Mucosa of rectum (tissue), 2 donors: ENCODE data around the gene TMEM108.

ENCODE experiments used
- H3K27ac ChIP-seq, 2 donors: one replicate each; pipeline ENCODE4 v1.7.0; 2013; ENCODE audit warnings: inconsistent platforms in 2 of 2, low read depth in 2 of 2, low read length in 2 of 2
- H3K27me3 ChIP-seq, 2 donors: one replicate each; pipeline ENCODE4 v1.7.0; 2013; ENCODE audit warnings: low read length in 2 of 2; ENCODE audit not compliant: control insufficient read depth in 2 of 2, insufficient read depth in 2 of 2
- H3K36me3 ChIP-seq, 2 donors: one replicate each; pipeline ENCODE4 v1.7.0; 2013; ENCODE audit warnings: low read length in 2 of 2; ENCODE audit not compliant: control insufficient read depth in 2 of 2, insufficient read depth in 2 of 2
- H3K4me1 ChIP-seq, 2 donors: one replicate each; pipeline ENCODE4 v1.7.0; 2013; ENCODE audit warnings: low read length in 2 of 2, mild to moderate bottlenecking in 1 of 2; ENCODE audit not compliant: control insufficient read depth in 2 of 2, insufficient read depth in 2 of 2
- H3K4me3 ChIP-seq, 2 donors: one replicate each; pipeline ENCODE4 v1.7.0; 2013; ENCODE audit warnings: low read length in 2 of 2
- H3K9ac ChIP-seq, 2 donors: one replicate each; pipeline ENCODE4 v1.7.0; 2013; ENCODE audit warnings: low read length in 2 of 2, low read depth in 1 of 2, mild to moderate bottlenecking in 1 of 2
- H3K9me3 ChIP-seq, 2 donors: one replicate each; pipeline ENCODE4 v1.7.0; 2013; ENCODE audit warnings: low read length in 2 of 2; ENCODE audit not compliant: control insufficient read depth in 2 of 2
- donor health status: healthy.
- donor health status: Normal muscosa, but diverticular disease.

Gene TMEM108

GRCh38 chr3:133181392-133182150, 143.4 kb downstream of the TMEM108 start:
- Histone ChIP-seq H3K9me3 (no peaks in the 10 kb centered on the region), H3K9ac (no peak overlapping the region), H3K27me3 (no peaks in the 10 kb centered on the region), H3K36me3 (no peaks in the 10 kb centered on the region), H3K4me1 (no peaks in the 10 kb centered on the region), H3K4me3 (no peak overlapping the region), H3K27ac (no peak overlapping the region)

GRCh38 chr3:133187870-133188379, 149.7 kb downstream of the TMEM108 start:
- Histone ChIP-seq H3K4me3 (no peak overlapping the region), H3K9me3 (no peaks in the 10 kb centered on the region), H3K27me3 (no peaks in the 10 kb centered on the region), H3K4me1 (no peaks in the 10 kb centered on the region), H3K9ac (no peak overlapping the region), H3K27ac (no peak overlapping the region), H3K36me3 (no peaks in the 10 kb centered on the region)

- H3K36me3 ChIP-seq = no peaks in the 10 kb centered on the region
- no peaks in the 10 kb centered on the region for H3K4me1 ChIP-seq
- H3K27ac ChIP-seq = no peak overlapping the region
- no peak overlapping the region for H3K9ac ChIP-seq
- H3K4me3 ChIP-seq = no peak overlapping the region
- no peaks in the 10 kb centered on the region for H3K27me3 ChIP-seq
- H3K9me3 ChIP-seq = no peaks in the 10 kb centered on the region
Observed at GRCh38 chr3:133188996-133189395, 150.8 kb downstream of the TMEM108 start.

- no peaks in the 10 kb centered on the region for H3K27me3 ChIP-seq
- no peaks in the 10 kb centered on the region for H3K9me3 ChIP-seq
- no peak overlapping the region for H3K4me3 ChIP-seq
Observed at GRCh38 chr3:133189893-133190292, 151.7 kb downstream of the TMEM108 start.

GRCh38 chr3:133191818-133192217, 153.6 kb downstream of the TMEM108 start:
- no peaks in the 10 kb centered on the region for H3K9me3 ChIP-seq

More at GRCh38 chr3:133189893-133190292, 151.7 kb downstream of the TMEM108 start:
- no peaks in the 10 kb centered on the region for H3K36me3 ChIP-seq
- no peaks in the 10 kb centered on the region for H3K4me1 ChIP-seq
- H3K9ac ChIP-seq = no peak overlapping the region
- no peak overlapping the region for H3K27ac ChIP-seq

GRCh38 chr3:133192363-133192945, 154.3 kb downstream of the TMEM108 start:
- no peak overlapping the region for H3K4me3 ChIP-seq
- no peaks in the 10 kb centered on the region for H3K9me3 ChIP-seq
- no peak overlapping the region for H3K9ac ChIP-seq
- no peaks in the 10 kb centered on the region for H3K36me3 ChIP-seq
- H3K27ac ChIP-seq = no peak overlapping the region
- no peaks in the 10 kb centered on the region for H3K4me1 ChIP-seq
- no peaks in the 10 kb centered on the region for H3K27me3 ChIP-seq

More at GRCh38 chr3:133191818-133192217, 153.6 kb downstream of the TMEM108 start:
- no peak overlapping the region for H3K9ac ChIP-seq
- no peak overlapping the region for H3K4me3 ChIP-seq
- H3K36me3 ChIP-seq = no peaks in the 10 kb centered on the region
- no peaks in the 10 kb centered on the region for H3K27me3 ChIP-seq
- H3K4me1 ChIP-seq = no peaks in the 10 kb centered on the region
- no peak overlapping the region for H3K27ac ChIP-seq

GRCh38 chr3:133192967-133193366, 154.8 kb downstream of the TMEM108 start:
- Histone ChIP-seq H3K36me3 (no peaks in the 10 kb centered on the region), H3K27me3 (no peaks in the 10 kb centered on the region), H3K27ac (no peak overlapping the region), H3K9me3 (no peaks in the 10 kb centered on the region), H3K9ac (no peak overlapping the region), H3K4me1 (no peaks in the 10 kb centered on the region), H3K4me3 (no peak overlapping the region)

GRCh38 chr3:133196527-133196926, 158.3 kb downstream of the TMEM108 start:
- Histone ChIP-seq H3K36me3 (no peaks in the 10 kb centered on the region), H3K9ac (no peak overlapping the region), H3K4me3 (no peak overlapping the region), H3K4me1 (no peaks in the 10 kb centered on the region), H3K9me3 (no peaks in the 10 kb centered on the region), H3K27me3 (no peaks in the 10 kb centered on the region), H3K27ac (no peak overlapping the region)

GRCh38 chr3:133197619-133198018, 159.4 kb downstream of the TMEM108 start:
- no peak overlapping the region for H3K4me3 ChIP-seq
- no peaks in the 10 kb centered on the region for H3K27me3 ChIP-seq
- no peak overlapping the region for H3K27ac ChIP-seq
- no peaks in the 10 kb centered on the region for H3K9me3 ChIP-seq
- H3K4me1 ChIP-seq = no peaks in the 10 kb centered on the region
- no peak overlapping the region for H3K9ac ChIP-seq
- H3K36me3 ChIP-seq = no peaks in the 10 kb centered on the region

GRCh38 chr3:133206921-133207320, 168.7 kb downstream of the TMEM108 start:
- Histone ChIP-seq H3K4me1 (no peaks in the 10 kb centered on the region), H3K27ac (no peak overlapping the region), H3K9me3 (no peaks in the 10 kb centered on the region), H3K4me3 (no peak overlapping the region), H3K36me3 (no peaks in the 10 kb centered on the region), H3K9ac (no peak overlapping the region), H3K27me3 (no peaks in the 10 kb centered on the region)
